ENCODE measurements around the gene NDUFB8. TPM values are rescaled to one million over a fixed set of nuclear protein-coding genes. Genes with fewer than 3 reads are reported as not detected.

The NDUFB8 gene
- total and polyA plus RNA-seq, 8 donors = 33.0 to 362 (median 138) TPM

- intact Hi-C loops (cut with DNase I; ENCODE audit: low total_unique reads) = no loop called here
- TF ChIP-seq POLR2AphosphoS5 (IDR thresholded peaks at IDR 0.05) (peak in 1 of 3 donors; percentile 11), EP300 (IDR thresholded peaks at IDR 0.05) (no peak), POLR2A (IDR thresholded peaks at IDR 0.05) (no peak)
- TF ChIP-seq, protein P1, sequence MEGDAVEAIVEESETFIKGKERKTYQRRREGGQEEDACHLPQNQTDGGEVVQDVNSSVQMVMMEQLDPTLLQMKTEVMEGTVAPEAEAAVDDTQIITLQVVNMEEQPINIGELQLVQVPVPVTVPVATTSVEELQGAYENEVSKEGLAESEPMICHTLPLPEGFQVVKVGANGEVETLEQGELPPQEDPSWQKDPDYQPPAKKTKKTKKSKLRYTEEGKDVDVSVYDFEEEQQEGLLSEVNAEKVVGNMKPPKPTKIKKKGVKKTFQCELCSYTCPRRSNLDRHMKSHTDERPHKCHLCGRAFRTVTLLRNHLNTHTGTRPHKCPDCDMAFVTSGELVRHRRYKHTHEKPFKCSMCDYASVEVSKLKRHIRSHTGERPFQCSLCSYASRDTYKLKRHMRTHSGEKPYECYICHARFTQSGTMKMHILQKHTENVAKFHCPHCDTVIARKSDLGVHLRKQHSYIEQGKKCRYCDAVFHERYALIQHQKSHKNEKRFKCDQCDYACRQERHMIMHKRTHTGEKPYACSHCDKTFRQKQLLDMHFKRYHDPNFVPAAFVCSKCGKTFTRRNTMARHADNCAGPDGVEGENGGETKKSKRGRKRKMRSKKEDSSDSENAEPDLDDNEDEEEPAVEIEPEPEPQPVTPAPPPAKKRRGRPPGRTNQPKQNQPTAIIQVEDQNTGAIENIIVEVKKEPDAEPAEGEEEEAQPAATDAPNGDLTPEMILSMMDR (IDR thresholded peaks at IDR 0.05) = no peak
- Histone ChIP-seq H3K36me3 (peaks cover 0 to 15% (median 2%) of the 10 kb centered on the region in 4 donors), H3K27me3 (peaks cover 0 to 51% (median 32%) of the 10 kb centered on the region in 3 donors), H3K9me3 (no peaks in the 10 kb centered on the region), H3K4me3 (peak overlapping the region; percentile 43 to 67 (median 48)), H3K27ac (no peak overlapping the region), H3K4me1 (peaks cover 14 to 23% (median 17%) of the 10 kb centered on the region in 4 donors)
- WGBS, 5 donors = 2 to 5% (median 2%) methylated on average over 12 to 19 of the region's 19 CpGs
- DNase-seq = peak; percentile 91 to 95
Observed at GRCh38 chr10:100481462-100482081, 48.1 kb downstream of the NDUFB8 start.

DNA sequence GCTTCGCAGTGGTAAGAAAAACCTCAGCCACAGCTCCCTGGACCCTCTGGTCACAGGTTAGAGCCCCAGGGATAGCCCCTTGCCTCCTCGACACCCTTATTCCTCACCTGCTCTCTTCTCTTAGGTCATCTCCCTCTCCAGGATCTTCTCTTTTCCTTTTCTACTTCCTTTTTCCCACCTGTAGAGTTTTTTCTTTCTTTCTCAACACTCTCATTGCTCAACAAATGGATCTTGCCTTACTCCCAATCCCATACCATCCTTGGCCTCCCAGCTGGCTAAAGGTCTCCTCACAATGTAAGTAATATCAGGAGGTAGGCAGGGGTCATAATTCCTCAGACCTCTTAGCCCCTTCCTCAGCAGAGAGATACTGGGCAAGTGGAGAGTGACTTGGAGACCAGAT is 49.7 kb downstream of the NDUFB8 start:
- Histone ChIP-seq H3K4me3 (no peak overlapping the region), H3K36me3 (peaks cover 0 to 1% (median 0%) of the 10 kb centered on the region in 4 donors), H3K27ac (no peak overlapping the region), H3K4me1 (peaks cover 14 to 23% (median 17%) of the 10 kb centered on the region in 4 donors), H3K9me3 (no peaks in the 10 kb centered on the region), H3K27me3 (peaks cover 0 to 52% (median 32%) of the 10 kb centered on the region in 3 donors)
- TF ChIP-seq, protein P1 (IDR thresholded peaks at IDR 0.05) = no peak
- TF ChIP-seq POLR2AphosphoS5 (IDR thresholded peaks at IDR 0.05) = no peak
- TF ChIP-seq POLR2A (IDR thresholded peaks at IDR 0.05) = no peak
- TF ChIP-seq EP300 (IDR thresholded peaks at IDR 0.05) = no peak
- DNase-seq = no peak
- WGBS, 5 donors = 74 to 85% (median 80%) methylated on average over 2 of the region's 2 CpGs
- intact Hi-C loops (cut with DNase I; ENCODE audit: low total_unique reads) = no loop called here

- Histone ChIP-seq H3K27me3 (peaks cover 0 to 62% (median 32%) of the 10 kb centered on the region in 3 donors), H3K9me3 (no peaks in the 10 kb centered on the region), H3K36me3 (no peaks in the 10 kb centered on the region), H3K4me3 (no peak overlapping the region), H3K27ac (no peak overlapping the region), H3K4me1 (peaks cover 14 to 23% (median 17%) of the 10 kb centered on the region in 4 donors)
- intact Hi-C loops (cut with DNase I; ENCODE audit: low total_unique reads) = no loop called here
- no peak for DNase-seq
- no peak for TF ChIP-seq POLR2A (IDR thresholded peaks at IDR 0.05)
- TF ChIP-seq EP300 (IDR thresholded peaks at IDR 0.05) = no peak
- TF ChIP-seq, protein P1 (IDR thresholded peaks at IDR 0.05) = no peak
- no peak for TF ChIP-seq POLR2AphosphoS5 (IDR thresholded peaks at IDR 0.05)
- WGBS, 5 donors = 46 to 56% (median 49%) methylated on average over 4 of the region's 4 CpGs
Observed at GRCh38 chr10:100479037-100479436, 50.6 kb downstream of the NDUFB8 start.

DNA sequence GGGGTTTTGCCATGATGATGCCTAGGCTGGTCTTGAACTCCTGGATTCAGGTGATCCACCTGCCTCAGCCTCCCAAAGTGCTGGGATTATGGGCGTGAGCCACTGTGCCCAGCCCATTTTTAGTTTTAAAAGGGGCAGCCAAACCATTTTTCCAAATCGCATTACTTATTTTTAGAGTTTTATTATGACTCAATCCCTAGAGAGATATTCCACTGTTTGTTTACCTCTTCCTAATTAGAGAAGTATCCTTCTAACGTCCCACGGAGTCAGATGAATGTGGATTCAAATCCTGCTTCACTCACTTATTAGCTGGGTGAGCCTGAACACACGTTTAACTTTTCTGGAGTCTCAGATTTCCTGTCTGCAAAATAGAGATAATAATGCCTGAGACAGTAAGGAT is 51.7 kb downstream of the NDUFB8 start:
- Histone ChIP-seq H3K36me3 (no peaks in the 10 kb centered on the region), H3K27me3 (peaks cover 0 to 68% (median 32%) of the 10 kb centered on the region in 3 donors), H3K9me3 (no peaks in the 10 kb centered on the region), H3K27ac (no peak overlapping the region), H3K4me3 (no peak overlapping the region), H3K4me1 (peaks cover 13 to 18% (median 14%) of the 10 kb centered on the region in 4 donors)
- whole genome bisulfite sequencing, 5 donors = 35 to 41% (median 37%) methylated on average over 5 of the region's 5 CpGs
- TF ChIP-seq POLR2AphosphoS5 (IDR thresholded peaks at IDR 0.05) (no peak), EP300 (IDR thresholded peaks at IDR 0.05) (no peak)
- TF ChIP-seq, protein P1 (IDR thresholded peaks at IDR 0.05) = no peak
- intact Hi-C loops (cut with DNase I; ENCODE audit: low total_unique reads) = no loop called here
- no peak for DNase-seq

Other genes with a start within 250 kb of the NDUFB8 start
- gene BLOC1S2, start 243.2 kb downstream of the NDUFB8 start, total RNA-seq = 10 to 100 TPM in 3 of 5 donors, under 1 TPM in 1, not detected in 1; 0.87 to 33.4 (median 17.6) TPM
- 10 to 100 TPM; 37.6 to 51.0 (median 48.7) TPM for gene BLOC1S2, start 243.2 kb downstream of the NDUFB8 start, polyA plus RNA-seq
- under 1 TPM in 1 of 5 donors, not detected in 4; 0.89 TPM for gene PKD2L1, start 199.6 kb downstream of the NDUFB8 start, total RNA-seq
- gene PKD2L1, start 199.6 kb downstream of the NDUFB8 start, polyA plus RNA-seq = under 1 TPM in 1 of 3 donors, not detected in 2; 0.23 TPM
- 10 to 100 TPM in 3 of 5 donors, 1 to 10 TPM in 2; 2.3 to 36.2 (median 28.5) TPM for gene SCD, start 182.6 kb downstream of the NDUFB8 start, total RNA-seq
- gene SCD, start 182.6 kb downstream of the NDUFB8 start, polyA plus RNA-seq = 10 to 100 TPM in 2 of 3 donors, 1 to 10 TPM in 1; 5.5 to 19.1 (median 16.6) TPM
- gene WNT8B, start 66.9 kb downstream of the NDUFB8 start, total RNA-seq = not detected
- not detected for gene WNT8B, start 66.9 kb downstream of the NDUFB8 start, polyA plus RNA-seq
- gene SEC31B, start 10.0 kb downstream of the NDUFB8 start, total RNA-seq = 10 to 100 TPM in 3 of 5 donors, 1 to 10 TPM in 2; 6.2 to 47.4 (median 25.4) TPM
- gene SEC31B, start 10.0 kb downstream of the NDUFB8 start, polyA plus RNA-seq = 1 to 10 TPM in 2 of 3 donors, under 1 TPM in 1; 0.68 to 8.3 (median 1.4) TPM
- 10 to 100 TPM in 2 of 5 donors, 1 to 10 TPM in 3; 4.7 to 19.6 (median 8.5) TPM for gene HIF1AN, start 6.1 kb upstream of the NDUFB8 start, total RNA-seq
- gene HIF1AN, start 6.1 kb upstream of the NDUFB8 start, polyA plus RNA-seq = 1 to 10 TPM; 3.2 to 5.9 (median 3.6) TPM
- not detected for gene PAX2, start 215.7 kb upstream of the NDUFB8 start, total RNA-seq
- gene PAX2, start 215.7 kb upstream of the NDUFB8 start, polyA plus RNA-seq = not detected